Osteoblast (primary cell): ENCODE data around the gene DIP2C. TPM values are rescaled to one million over a fixed set of nuclear protein-coding genes. Genes with fewer than 3 reads are reported as not detected.
A peak's percentile ranks its signal among the peaks of the same experiment; 100 is the strongest.

Experiments used
- DNase-seq: peaks from one replicate; pipeline ENCODE4 v3.0.0; 2011; ENCODE audit warnings: low spot score, mixed read lengths; ENCODE audit not compliant: insufficient read length; ENCODE audit errors: missing footprints
- H2AFZ ChIP-seq: 2 replicates; pipeline ENCODE4 v1.6.0; 2011; ENCODE audit warnings: mild to moderate bottlenecking, low read length
- H3K27ac ChIP-seq: 2 replicates; pipeline ENCODE4 v1.5.1; 2011; ENCODE audit warnings: mild to moderate bottlenecking, low read depth, low read length, moderate library complexity
- H3K27me3 ChIP-seq: 2 replicates; pipeline ENCODE4 v1.6.0; 2012; ENCODE audit warnings: mild to moderate bottlenecking, control low read depth, inconsistent platforms, low read length, moderate library complexity; ENCODE audit not compliant: insufficient read depth
- H3K36me3 ChIP-seq: 2 replicates; pipeline ENCODE4 v1.5.1; 2011; ENCODE audit warnings: mild to moderate bottlenecking, low read length, control low read depth, moderate library complexity; ENCODE audit not compliant: insufficient read depth
- H3K4me1 ChIP-seq: 2 replicates; pipeline ENCODE4 v1.5.1; 2011; ENCODE audit warnings: mild to moderate bottlenecking, low read length, control low read depth, moderate library complexity; ENCODE audit not compliant: insufficient read depth
- H3K4me2 ChIP-seq: 2 replicates; pipeline ENCODE4 v1.6.0; 2011; ENCODE audit warnings: mild to moderate bottlenecking, low read length; ENCODE audit not compliant: insufficient read depth
- H3K4me3 ChIP-seq: fragments of 200-600 bp; sonication (generic); 3 replicates; pipeline ENCODE4 v1.5.1; 2012; ENCODE audit warnings: mild to moderate bottlenecking, low read length, inconsistent platforms; ENCODE audit not compliant: insufficient read depth
- H3K79me2 ChIP-seq: 2 replicates; pipeline ENCODE4 v1.6.0; 2012; ENCODE audit warnings: mild to moderate bottlenecking, low read length, control low read depth, inconsistent platforms; ENCODE audit not compliant: insufficient read depth
- H3K9me3 ChIP-seq: 2 replicates; pipeline ENCODE4 v1.5.1; 2011; ENCODE audit warnings: low read depth, low read length, control low read depth
- H4K20me1 ChIP-seq: 2 replicates; pipeline ENCODE4 v1.6.0; 2012; ENCODE audit warnings: mild to moderate bottlenecking, low read length, control low read depth; ENCODE audit not compliant: insufficient read depth
- CTCF ChIP-seq: IDR thresholded peaks from 2 replicates; pipeline ENCODE4 v1.5.1; 2011; ENCODE audit warnings: mild to moderate bottlenecking, low read depth, low read length, moderate library complexity; ENCODE audit errors: extremely low read depth
- total RNA-seq: library from RNA; depleted of rRNA; stranded (reverse); fragments of >200 nt; gene quantifications from 2 replicates; pipeline ENCODE4 v1.2.3, GENCODE V29; 2012

The DIP2C gene
- total RNA-seq, 1 donor = 36.9 TPM

GRCh38 chr10:326350-326749, 363.1 kb downstream of the DIP2C start:
- Histone ChIP-seq H3K27ac (no peak overlapping the region), H2AFZ (no peak overlapping the region), H3K4me1 (peaks cover 26% of the 10 kb centered on the region), H3K36me3 (peaks cover 26% of the 10 kb centered on the region), H4K20me1 (no peaks in the 10 kb centered on the region), H3K79me2 (no peaks in the 10 kb centered on the region), H3K4me3 (no peak overlapping the region), H3K9me3 (no peaks in the 10 kb centered on the region), H3K4me2 (no peak overlapping the region), H3K27me3 (no peaks in the 10 kb centered on the region)
- no peak for TF ChIP-seq CTCF
- DNase-seq = no peak

GRCh38 chr10:325282-325681, 364.2 kb downstream of the DIP2C start:
- no peaks in the 10 kb centered on the region for H3K79me2 ChIP-seq
- peaks cover 24% of the 10 kb centered on the region for H3K4me1 ChIP-seq
- H3K4me2 ChIP-seq = no peak overlapping the region
- H3K4me3 ChIP-seq = no peak overlapping the region
- H3K36me3 ChIP-seq = peaks cover 34% of the 10 kb centered on the region
- no peak overlapping the region for H2AFZ ChIP-seq
- no peaks in the 10 kb centered on the region for H3K27me3 ChIP-seq
- no peaks in the 10 kb centered on the region for H3K9me3 ChIP-seq
- no peak for TF ChIP-seq CTCF
- no peaks in the 10 kb centered on the region for H4K20me1 ChIP-seq
- DNase-seq = no peak
- no peak overlapping the region for H3K27ac ChIP-seq

- no peaks in the 10 kb centered on the region for H4K20me1 ChIP-seq
These were observed 364.9 kb downstream of the DIP2C start for GRCh38 chr10:324593-324992.

More at GRCh38 chr10:324593-324992, 364.9 kb downstream of the DIP2C start:
- no peak for TF ChIP-seq CTCF
- Histone ChIP-seq H3K36me3 (peaks cover 34% of the 10 kb centered on the region), H3K4me1 (peaks cover 17% of the 10 kb centered on the region), H3K4me2 (no peak overlapping the region), H2AFZ (no peak overlapping the region), H3K4me3 (no peak overlapping the region), H3K9me3 (no peaks in the 10 kb centered on the region), H3K27me3 (no peaks in the 10 kb centered on the region), H3K27ac (peak overlapping the region; percentile 79), H3K79me2 (no peaks in the 10 kb centered on the region)
- DNase-seq = no peak
